AG09309 (cell line): ENCODE data around the gene NFIX.

ENCODE experiments used
- DNase-seq: peaks from one replicate; pipeline ENCODE4 v3.0.0-alpha.2; 2010; ENCODE audit warnings: low read depth
- H3K4me3 ChIP-seq: 2 replicates; pipeline ENCODE4 v1.5.1; 2011; ENCODE audit warnings: mild to moderate bottlenecking, low read depth, low read length, moderate library complexity; ENCODE audit not compliant: control insufficient read depth
- CTCF ChIP-seq: IDR thresholded peaks from 2 replicates; pipeline ENCODE4 v1.5.1; 2011; ENCODE audit warnings: mild to moderate bottlenecking, low read depth, low read length, inconsistent platforms; ENCODE audit not compliant: insufficient read depth, control insufficient read depth; ENCODE audit errors: missing control alignments

The NFIX gene

DNA sequence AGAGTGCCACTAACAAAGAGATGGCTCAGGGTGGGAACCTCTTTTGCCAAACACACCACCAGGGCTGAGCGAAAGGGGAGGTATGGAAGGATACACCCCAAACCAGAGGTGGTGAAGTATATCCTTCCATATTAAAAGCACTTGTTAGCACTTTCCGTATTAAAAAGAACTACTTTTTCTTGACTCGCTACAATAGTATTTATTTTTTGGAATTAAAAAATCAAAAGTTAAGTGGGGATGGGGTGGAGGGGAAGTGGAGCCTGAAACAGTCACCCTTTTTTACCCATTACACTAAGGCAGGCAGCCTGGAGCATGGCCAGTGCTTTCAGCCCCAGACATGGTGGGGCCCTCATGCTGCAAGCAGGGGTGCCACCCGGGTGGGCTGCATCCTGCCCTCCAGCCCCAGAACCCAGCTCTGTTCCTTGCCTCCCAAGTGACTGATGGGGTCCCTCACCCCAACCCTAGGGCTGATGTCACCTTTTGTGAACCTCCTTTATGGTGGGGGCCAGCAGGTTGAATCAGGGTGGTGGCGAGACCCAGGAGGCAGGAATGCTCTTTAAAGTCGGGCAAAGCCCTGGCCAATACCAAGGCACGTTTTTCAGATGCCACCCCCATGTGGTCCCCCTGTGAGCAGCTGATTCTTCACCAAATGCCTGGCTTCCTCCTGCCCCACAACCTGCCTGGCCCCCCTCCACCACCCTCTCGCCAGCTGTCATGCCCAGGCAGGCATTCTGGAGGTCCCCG lies 76.3 kb downstream of the NFIX start:
- no peak overlapping the region for H3K4me3 ChIP-seq
- no peak for DNase-seq
- no peak for TF ChIP-seq CTCF

GRCh38 chr19:13072188-13072908 lies 77.1 kb downstream of the NFIX start:
- TF ChIP-seq CTCF, result no peak
- no peak for DNase-seq
- H3K4me3 ChIP-seq, result no peak overlapping the region

GRCh38 chr19:13073263-13073662 lies 78.0 kb downstream of the NFIX start:
- DNase-seq, result no peak
- TF ChIP-seq CTCF, result no peak
- H3K4me3 ChIP-seq, result no peak overlapping the region

DNA sequence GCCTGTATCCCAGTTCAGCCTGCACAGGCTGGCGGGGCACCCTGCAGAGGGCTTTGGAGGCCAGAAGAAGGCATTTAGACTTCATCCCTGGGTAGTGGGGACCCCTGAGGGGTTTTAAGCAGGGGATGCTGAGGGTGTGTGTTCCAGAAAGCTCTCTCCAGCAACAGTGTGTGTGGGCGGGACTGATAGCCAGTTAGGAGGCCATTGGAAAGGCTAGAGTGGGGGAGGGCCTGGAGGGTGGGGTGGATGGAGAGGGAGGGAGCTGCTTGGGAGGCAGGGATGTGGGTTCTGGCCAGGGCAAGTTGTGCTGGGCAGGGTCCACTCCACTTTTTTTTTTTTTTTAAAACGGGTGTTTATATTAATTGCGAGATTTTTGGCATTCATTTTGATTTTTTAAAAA lies 79.1 kb downstream of the NFIX start:
- no peak for DNase-seq
- H3K4me3 ChIP-seq, result no peak overlapping the region
- TF ChIP-seq CTCF, result no peak

GRCh38 chr19:13076320-13076719 lies 81.0 kb downstream of the NFIX start:
- TF ChIP-seq CTCF, result no peak
- no peak overlapping the region for H3K4me3 ChIP-seq

GRCh38 chr19:13076787-13077186 lies 81.5 kb downstream of the NFIX start:
- no peak overlapping the region for H3K4me3 ChIP-seq
- no peak for TF ChIP-seq CTCF
- no peak for DNase-seq

More at GRCh38 chr19:13076320-13076719, 81.0 kb downstream of the NFIX start:
- no peak for DNase-seq
